Ureter (tissue), 1 donor: ENCODE measurements around the gene AGBL5. TPM values are rescaled to one million over a fixed set of nuclear protein-coding genes. Genes with fewer than 3 reads are reported as not detected.
"Not testable (repeated sequence)": the region's sequence is repeated elsewhere in the genome, so short reads cannot be mapped to it uniquely, and the experiment has no call there.

Experiments used
- DNase-seq: peaks from one replicate; pipeline ENCODE4 v3.0.0-alpha.2; 2020; ENCODE audit warnings: low spot score
- total RNA-seq: library from RNA; stranded (reverse); gene quantifications from one replicate; pipeline ENCODE4 v1.2.4, GENCODE V29; 2023
- donor health status: DM: yes; HTN: yes; CAD: no.

The AGBL5 gene
- total RNA-seq, 1 donor from 2014 or later = 22.0 TPM

GRCh38 chr2:27118525-27119329, 67.3 kb downstream of the AGBL5 start, which contains the start of gene CGREF1:
Gene CGREF1 (minus strand): TSS chr2:27119128. CDS start chr2:27104366, 14,762 bp downstream.
- DNase-seq = no peak

- not testable (repeated sequence) for DNase-seq
Observed at GRCh38 chr2:27119330-27119670, 67.8 kb downstream of the AGBL5 start.

Other genes starting within 250 kb of the AGBL5 start
- gene DPYSL5, start 203.5 kb upstream of the AGBL5 start, total RNA-seq = not detected
- gene MAPRE3, start 81.0 kb upstream of the AGBL5 start, total RNA-seq = 29.4 TPM
- gene TMEM214, start 18.7 kb upstream of the AGBL5 start, total RNA-seq = 89.6 TPM
- 398 TPM for gene OST4, start 20.0 kb downstream of the AGBL5 start, total RNA-seq
- 65.8 TPM for gene EMILIN1, start 26.9 kb downstream of the AGBL5 start, total RNA-seq
- gene KHK, start 35.1 kb downstream of the AGBL5 start, total RNA-seq = 2.6 TPM
- gene CGREF1, start 67.5 kb downstream of the AGBL5 start, total RNA-seq = 1.9 TPM
- gene ABHD1, start 72.1 kb downstream of the AGBL5 start, total RNA-seq = 0.78 TPM
- gene PREB, start 83.0 kb downstream of the AGBL5 start, total RNA-seq = 45.6 TPM
- not detected for gene PRR30, start 87.7 kb downstream of the AGBL5 start, total RNA-seq
- 0.42 TPM for gene TCF23, start 97.3 kb downstream of the AGBL5 start, total RNA-seq
- gene ATRAID, start 160.4 kb downstream of the AGBL5 start, total RNA-seq = 131 TPM
- 42.1 TPM for gene SLC5A6, start 160.6 kb downstream of the AGBL5 start, total RNA-seq
- gene CAD, start 165.7 kb downstream of the AGBL5 start, total RNA-seq = 63.6 TPM
- not detected for gene SLC30A3, start 211.4 kb downstream of the AGBL5 start, total RNA-seq
- not detected for gene DNAJC5G, start 223.8 kb downstream of the AGBL5 start, total RNA-seq
- 0.18 TPM for gene TRIM54, start 230.8 kb downstream of the AGBL5 start, total RNA-seq